Loucy (cell line): Measurements from ENCODE around the gene DNM2.

Experiments
- CTCF ChIP-seq: fragments of 200-600 bp; sonication (generic); conservative IDR thresholded peaks from 2 replicates; pipeline ENCODE4 v1.5.1; 2014; ENCODE audit warnings: mild to moderate bottlenecking, antibody characterized with exemption, low read length
- EZH2phosphoT487 ChIP-seq: fragments of 200-600 bp; IDR thresholded peaks from 2 replicates; pipeline ENCODE4 v1.6.1; 2018; ENCODE audit warnings: antibody characterized with exemption, mild to moderate bottlenecking, moderate library complexity, borderline replicate concordance

GRCh38 chr19:10863107-10863717 is 145.3 kb downstream of the DNM2 start:
- no peak for TF ChIP-seq CTCF
- TF ChIP-seq EZH2phosphoT487, result no peak
